ENCODE measurements around the gene SEZ6L2.

SEZ6L2 gene

GRCh38 chr16:29825145-29826044 lies 74.0 kb downstream of the SEZ6L2 start:
- no peak for DNase-seq (ENCODE audit: low read depth in 2 of 2)

- no peak for DNase-seq (ENCODE audit: low read depth in 2 of 2)
Measured at GRCh38 chr16:29824589-29825144, 74.7 kb downstream of the SEZ6L2 start.

- no peak for DNase-seq (ENCODE audit: low read depth in 2 of 2)
Measured at GRCh38 chr16:29821643-29822115, 77.7 kb downstream of the SEZ6L2 start.

Measured in stimulated activated CD4-positive, alpha-beta T cell treated with anti-CD3 and anti-CD28 coated beads, Interleukin-12 subunit alpha, Interleukin-12 subunit beta, amount 100 ng/mL, for 24 hours (primary cell).